ENCODE data around the gene ZNF808. TPM values are rescaled to one million over a fixed set of nuclear protein-coding genes. Genes with fewer than 3 reads are reported as not detected.
A peak's percentile ranks its signal among the peaks of the same experiment; 100 is the strongest.

ZNF808 gene
- total and polyA plus RNA-seq, 4 donors, result 2.8 to 37.9 (median 12.1) TPM

DNA sequence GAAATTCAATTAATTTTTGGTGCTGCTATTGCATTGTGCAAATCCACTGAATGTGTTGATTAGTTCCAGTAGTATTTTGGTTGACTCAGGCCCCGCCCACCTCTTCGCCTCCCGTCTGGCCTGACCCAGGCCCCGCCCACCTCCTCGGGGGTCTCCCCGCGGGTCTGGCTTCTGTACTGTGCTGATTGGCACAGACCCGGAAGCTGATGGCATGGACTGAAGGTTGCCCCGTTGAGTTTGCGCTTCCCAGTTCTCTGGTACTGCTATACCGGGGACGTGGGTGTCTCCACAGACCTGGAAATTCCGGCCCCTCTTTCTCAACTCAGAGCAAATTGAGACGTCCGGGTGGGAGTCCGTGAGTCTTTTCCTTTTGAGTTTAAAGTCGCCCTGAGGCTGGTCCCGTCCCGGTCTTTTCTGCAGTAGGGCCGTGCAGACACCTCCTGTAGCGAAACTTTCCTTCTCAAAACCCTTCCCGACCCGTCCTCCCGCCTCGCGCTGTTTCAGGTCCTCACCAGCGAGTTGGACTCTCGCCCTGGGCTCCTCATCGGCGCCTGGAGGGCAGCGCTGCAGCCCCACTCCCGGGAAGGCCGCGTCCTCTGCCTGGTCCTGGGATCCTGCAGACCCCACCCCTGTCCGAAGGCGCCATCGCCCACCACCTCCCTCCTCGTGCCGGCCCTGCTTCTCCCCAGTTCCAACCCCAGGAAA, 57.4 kb downstream of the ZNF808 start:
- no peak overlapping the region for H3K9ac ChIP-seq (ENCODE audit: insufficient read depth in 1 of 2, low read length in 2 of 2)
- H3K36me3 ChIP-seq (ENCODE audit: control insufficient read depth in 4 of 4, insufficient read depth in 4 of 4, low read length in 4 of 4), result peaks cover 14 to 26% (median 24%) of the 10 kb centered on the region in 4 donors
- TF ChIP-seq, protein P1, sequence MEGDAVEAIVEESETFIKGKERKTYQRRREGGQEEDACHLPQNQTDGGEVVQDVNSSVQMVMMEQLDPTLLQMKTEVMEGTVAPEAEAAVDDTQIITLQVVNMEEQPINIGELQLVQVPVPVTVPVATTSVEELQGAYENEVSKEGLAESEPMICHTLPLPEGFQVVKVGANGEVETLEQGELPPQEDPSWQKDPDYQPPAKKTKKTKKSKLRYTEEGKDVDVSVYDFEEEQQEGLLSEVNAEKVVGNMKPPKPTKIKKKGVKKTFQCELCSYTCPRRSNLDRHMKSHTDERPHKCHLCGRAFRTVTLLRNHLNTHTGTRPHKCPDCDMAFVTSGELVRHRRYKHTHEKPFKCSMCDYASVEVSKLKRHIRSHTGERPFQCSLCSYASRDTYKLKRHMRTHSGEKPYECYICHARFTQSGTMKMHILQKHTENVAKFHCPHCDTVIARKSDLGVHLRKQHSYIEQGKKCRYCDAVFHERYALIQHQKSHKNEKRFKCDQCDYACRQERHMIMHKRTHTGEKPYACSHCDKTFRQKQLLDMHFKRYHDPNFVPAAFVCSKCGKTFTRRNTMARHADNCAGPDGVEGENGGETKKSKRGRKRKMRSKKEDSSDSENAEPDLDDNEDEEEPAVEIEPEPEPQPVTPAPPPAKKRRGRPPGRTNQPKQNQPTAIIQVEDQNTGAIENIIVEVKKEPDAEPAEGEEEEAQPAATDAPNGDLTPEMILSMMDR (IDR thresholded peaks at IDR 0.05; ENCODE audit: control extremely low read depth, extremely low read depth), result no peak
- no peak overlapping the region for H3K4me3 ChIP-seq
- no peaks in the 10 kb centered on the region for H3K27me3 ChIP-seq (ENCODE audit: control insufficient read depth in 3 of 3, insufficient read depth in 3 of 3, low read length in 2 of 3)
- no peak overlapping the region for H3K27ac ChIP-seq (ENCODE audit: low read depth in 1 of 2, low read length in 1 of 2)
- peak; percentile 50 to 61 (median 59) for DNase-seq
- H3K9me3 ChIP-seq (ENCODE audit: control insufficient read depth in 4 of 4, insufficient read depth in 3 of 4, low read length in 3 of 4), result peaks cover 0 to 37% (median 0%) of the 10 kb centered on the region in 4 donors
- no peak for ATAC-seq (ENCODE audit: insufficient read depth, low FRiP score)
- 67 to 70% methylated on average over 39 of the region's 39 CpGs for WGBS, 2 donors
- H3K4me1 ChIP-seq (ENCODE audit: control insufficient read depth in 5 of 5, insufficient read depth in 5 of 5, low read length in 5 of 5), result no peaks in the 10 kb centered on the region

DNA sequence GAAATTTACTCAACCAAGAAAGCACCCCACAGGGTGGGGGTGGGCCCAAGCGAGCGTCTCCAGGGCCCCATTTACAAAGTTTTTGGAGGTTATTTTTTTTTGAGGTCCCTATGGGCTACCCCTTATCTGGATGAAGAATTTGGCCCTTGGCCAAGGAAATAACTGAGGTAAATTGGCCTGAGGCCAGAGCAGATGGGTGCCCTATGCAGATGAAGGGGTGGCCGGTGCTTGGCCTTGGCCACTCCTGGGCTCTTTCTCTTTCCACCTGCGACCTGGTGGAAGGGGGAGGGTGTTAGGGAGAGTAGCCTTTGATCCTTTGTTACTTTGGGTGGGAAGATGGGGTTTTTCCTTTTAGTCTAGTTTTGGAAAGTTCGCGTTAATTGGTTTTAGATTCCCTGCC, 58.1 kb downstream of the ZNF808 start:
- WGBS, 2 donors, result 91 to 97% methylated on average over 6 of the region's 6 CpGs
- peaks cover 0 to 37% (median 0%) of the 10 kb centered on the region in 4 donors for H3K9me3 ChIP-seq (ENCODE audit: control insufficient read depth in 4 of 4, insufficient read depth in 3 of 4, low read length in 3 of 4)

DNA sequence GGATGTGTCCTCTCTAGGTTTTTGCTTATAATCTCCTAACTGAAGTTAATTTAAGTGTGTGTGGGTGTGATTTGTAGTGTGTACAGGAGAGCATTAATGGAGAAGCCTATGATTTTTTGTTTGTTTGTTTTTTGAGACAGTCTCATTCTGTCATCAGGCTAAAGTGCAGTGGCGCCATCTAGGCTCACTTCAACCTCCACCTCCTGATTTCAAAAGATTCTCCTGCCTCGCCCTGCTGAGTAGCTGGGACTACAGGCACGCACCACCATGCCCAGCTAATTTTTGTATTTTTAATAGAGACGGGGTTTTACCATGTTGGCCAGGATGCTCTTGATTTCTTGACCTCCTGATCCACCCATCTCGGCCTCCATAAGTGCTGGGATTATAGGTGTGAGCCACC, 63.3 kb downstream of the ZNF808 start:
- no peak overlapping the region for H3K4me3 ChIP-seq
- DNase-seq (peak in 1 of 3 donors; percentile 34), ATAC-seq (ENCODE audit: insufficient read depth, low FRiP score) (no peak)
- no peak overlapping the region for H3K27ac ChIP-seq (ENCODE audit: low read depth in 1 of 2, low read length in 1 of 2)
- no peaks in the 10 kb centered on the region for H3K4me1 ChIP-seq (ENCODE audit: control insufficient read depth in 5 of 5, insufficient read depth in 5 of 5, low read length in 5 of 5)
- H3K9me3 ChIP-seq (ENCODE audit: control insufficient read depth in 4 of 4, insufficient read depth in 3 of 4, low read length in 3 of 4), result peaks cover 0 to 24% (median 0%) of the 10 kb centered on the region in 4 donors
- H3K36me3 ChIP-seq (ENCODE audit: control insufficient read depth in 4 of 4, insufficient read depth in 4 of 4, low read length in 4 of 4), result peaks cover 6 to 12% (median 8%) of the 10 kb centered on the region in 4 donors
- TF ChIP-seq, protein P1 (IDR thresholded peaks at IDR 0.05; ENCODE audit: control extremely low read depth, extremely low read depth), result no peak
- H3K27me3 ChIP-seq (ENCODE audit: control insufficient read depth in 3 of 3, insufficient read depth in 3 of 3, low read length in 2 of 3), result no peaks in the 10 kb centered on the region
- H3K9ac ChIP-seq (ENCODE audit: insufficient read depth in 1 of 2, low read length in 2 of 2), result no peak overlapping the region
- WGBS, 2 donors, result 91 to 94% methylated on average over 5 of the region's 5 CpGs

More for the DNA sequence above, 58.1 kb downstream of the ZNF808 start:
- TF ChIP-seq, protein P1 (IDR thresholded peaks at IDR 0.05; ENCODE audit: control extremely low read depth, extremely low read depth), result no peak
- H3K9ac ChIP-seq (ENCODE audit: insufficient read depth in 1 of 2, low read length in 2 of 2), result no peak overlapping the region
- ATAC-seq (ENCODE audit: insufficient read depth, low FRiP score) (no peak), DNase-seq (no peak)
- H3K36me3 ChIP-seq (ENCODE audit: control insufficient read depth in 4 of 4, insufficient read depth in 4 of 4, low read length in 4 of 4), result peaks cover 17 to 23% (median 21%) of the 10 kb centered on the region in 4 donors
- no peak overlapping the region for H3K27ac ChIP-seq (ENCODE audit: low read depth in 1 of 2, low read length in 1 of 2)
- H3K27me3 ChIP-seq (ENCODE audit: control insufficient read depth in 3 of 3, insufficient read depth in 3 of 3, low read length in 2 of 3), result no peaks in the 10 kb centered on the region
- H3K4me1 ChIP-seq (ENCODE audit: control insufficient read depth in 5 of 5, insufficient read depth in 5 of 5, low read length in 5 of 5), result no peaks in the 10 kb centered on the region
- H3K4me3 ChIP-seq, result no peak overlapping the region
